ENCODE measurements around the gene PCP4.

The PCP4 gene

GRCh38 chr21:39855595-39855994 lies 11.6 kb upstream of the PCP4 start:
- H3K4me3 ChIP-seq (replicated peaks; ENCODE audit: low read depth, low read length): no peak overlapping the region
- no peak for TF ChIP-seq CTCF (IDR thresholded peaks at IDR 0.05; ENCODE audit: low read depth, low read length, missing control alignments)
- DNase-seq (ENCODE audit: extremely low read depth, low read depth): no peak

DNA sequence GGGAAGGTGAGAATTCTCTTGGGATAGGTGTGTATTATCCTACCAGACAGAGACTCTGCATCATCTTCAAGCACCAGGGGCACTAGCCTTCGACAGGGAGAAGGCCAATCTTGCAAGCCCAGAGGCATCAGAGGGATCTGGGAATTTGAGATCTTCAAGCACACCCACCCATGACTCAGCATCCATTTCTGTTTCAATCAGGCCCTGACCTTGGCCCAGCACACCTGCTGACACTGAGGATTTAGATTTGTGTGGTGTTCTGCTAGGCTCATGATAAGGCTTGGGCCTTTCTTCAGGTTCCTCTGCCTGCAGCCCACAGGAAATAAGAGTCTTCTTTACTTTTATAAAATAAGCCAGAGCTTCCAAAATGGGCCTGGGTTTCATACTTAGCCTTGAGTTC lies 6.6 kb upstream of the PCP4 start:
- DNase-seq (ENCODE audit: extremely low read depth, low read depth): no peak
- no peak for TF ChIP-seq CTCF (IDR thresholded peaks at IDR 0.05; ENCODE audit: low read depth, low read length, missing control alignments)
- no peak overlapping the region for H3K4me3 ChIP-seq (replicated peaks; ENCODE audit: low read depth, low read length)

DNA sequence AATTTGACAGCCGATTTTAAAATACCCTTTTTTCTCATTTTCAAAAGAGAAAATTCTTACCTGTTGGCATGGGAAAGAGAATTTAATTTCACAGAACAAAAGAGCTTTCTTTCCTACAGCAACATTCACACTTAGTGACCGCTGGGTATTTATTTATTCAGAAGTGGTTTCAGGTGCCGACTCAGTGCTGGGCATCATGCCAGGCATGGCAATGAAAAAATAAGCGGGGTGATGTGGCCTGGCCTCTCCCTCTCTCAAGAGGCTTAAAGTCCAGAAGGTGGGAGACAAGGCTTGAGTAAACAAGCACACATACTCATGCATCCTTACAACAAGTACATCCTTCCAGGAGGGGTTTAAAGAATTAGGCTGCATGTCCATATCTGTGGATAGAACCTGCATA lies 4.1 kb upstream of the PCP4 start:
- TF ChIP-seq CTCF (IDR thresholded peaks at IDR 0.05; ENCODE audit: low read depth, low read length, missing control alignments): no peak
- no peak overlapping the region for H3K4me3 ChIP-seq (replicated peaks; ENCODE audit: low read depth, low read length)
- no peak for DNase-seq (ENCODE audit: extremely low read depth, low read depth)

DNA sequence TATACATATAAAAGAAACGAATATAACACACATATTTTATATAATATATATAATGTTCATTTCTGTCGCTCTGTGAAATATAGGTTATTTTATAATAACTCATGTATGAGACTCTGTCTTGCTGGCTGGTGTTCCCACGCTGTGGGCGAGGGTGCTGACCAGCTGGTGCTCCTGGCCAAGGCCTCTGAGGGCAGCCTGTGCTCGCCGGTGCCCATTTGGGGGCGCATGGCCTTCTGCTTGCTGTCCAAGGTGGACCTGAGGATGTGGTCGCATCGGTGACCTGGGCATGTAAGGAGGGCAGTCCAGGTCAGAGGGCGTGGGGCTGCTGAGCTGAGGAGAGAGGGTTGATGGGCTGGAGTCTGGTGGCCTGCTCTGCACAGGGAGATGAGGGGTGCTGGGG lies 1.1 kb upstream of the PCP4 start:
- no peak for TF ChIP-seq CTCF (IDR thresholded peaks at IDR 0.05; ENCODE audit: low read depth, low read length, missing control alignments)
- DNase-seq (ENCODE audit: extremely low read depth, low read depth): no peak
- no peak overlapping the region for H3K4me3 ChIP-seq (replicated peaks; ENCODE audit: low read depth, low read length)

DNA sequence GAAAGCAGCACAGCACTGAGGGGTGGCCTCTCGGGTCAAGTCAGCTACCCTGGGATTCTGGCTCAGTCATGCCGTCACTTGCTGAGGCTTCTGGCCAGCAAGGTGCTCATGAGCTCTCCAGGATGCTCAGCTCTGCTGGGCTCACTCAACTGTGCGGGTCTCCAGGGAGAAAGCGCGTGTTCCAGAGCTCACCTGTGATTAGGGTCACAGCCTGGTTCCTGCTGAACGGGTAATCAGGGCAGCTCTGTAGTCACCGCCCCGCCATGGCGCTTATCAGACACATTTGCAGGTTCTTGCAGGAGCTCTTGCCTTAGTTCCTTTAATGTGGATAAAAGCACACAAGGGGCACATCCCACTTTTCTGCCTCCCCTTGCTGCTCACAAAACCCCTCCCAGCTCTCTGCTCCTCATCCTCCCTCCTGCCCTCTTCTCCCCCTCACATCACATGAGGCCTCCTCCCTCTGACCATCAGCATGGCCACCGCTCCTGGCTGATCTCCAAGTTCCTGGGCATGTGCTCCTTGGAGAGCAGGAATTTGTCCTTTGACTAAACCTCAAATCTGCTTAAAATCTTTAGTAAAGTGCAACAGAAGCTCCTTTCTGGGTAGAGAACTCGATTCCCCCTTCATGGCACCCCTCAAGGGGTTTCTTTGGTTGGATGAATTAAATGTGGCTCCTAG lies 2.0 kb downstream of the PCP4 start:
- no peak for DNase-seq (ENCODE audit: extremely low read depth, low read depth)
- H3K4me3 ChIP-seq (replicated peaks; ENCODE audit: low read depth, low read length): no peak overlapping the region
- TF ChIP-seq CTCF (IDR thresholded peaks at IDR 0.05; ENCODE audit: low read depth, low read length, missing control alignments): no peak

DNA sequence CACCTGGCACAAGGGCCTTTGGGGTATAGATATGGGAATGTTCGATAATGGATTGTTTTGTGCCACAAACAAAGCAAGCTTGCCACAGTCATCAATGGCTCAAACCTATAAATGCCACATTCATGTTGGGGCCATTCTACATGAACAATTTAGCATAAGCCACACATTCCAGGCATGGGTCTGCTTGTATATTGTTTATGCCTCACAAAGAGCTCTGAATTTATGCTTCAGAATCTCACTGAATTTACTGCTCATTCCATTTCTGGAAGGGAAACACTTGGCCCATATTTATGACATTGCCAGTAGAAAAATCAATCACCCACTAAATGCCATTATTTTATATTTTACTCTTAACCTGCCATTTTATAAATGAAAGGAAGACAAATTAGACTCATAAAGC lies 6.4 kb downstream of the PCP4 start:
- DNase-seq (ENCODE audit: extremely low read depth, low read depth): no peak
- no peak overlapping the region for H3K4me3 ChIP-seq (replicated peaks; ENCODE audit: low read depth, low read length)
- TF ChIP-seq CTCF (IDR thresholded peaks at IDR 0.05; ENCODE audit: low read depth, low read length, missing control alignments): no peak

- no peak overlapping the region for H3K4me3 ChIP-seq (replicated peaks; ENCODE audit: low read depth, low read length)
- no peak for TF ChIP-seq CTCF (IDR thresholded peaks at IDR 0.05; ENCODE audit: low read depth, low read length, missing control alignments)
- DNase-seq (ENCODE audit: extremely low read depth, low read depth): no peak
Measured at GRCh38 chr21:39874206-39874605, 7.0 kb downstream of the PCP4 start.
